H9 (cell line): ENCODE results near the gene FSIP1. TPM values are rescaled to one million over a fixed set of nuclear protein-coding genes. Genes with fewer than 3 reads are reported as not detected.

Source experiments
- DNase-seq: peaks from one replicate; pipeline ENCODE4 v3.0.0-alpha.2; 2017
- H2AFZ ChIP-seq: one replicate; pipeline ENCODE4 v1.6.1; 2013; ENCODE audit warnings: mild to moderate bottlenecking, low read length, control low read depth, moderate library complexity
- H2AK5ac ChIP-seq: 2 replicates; pipeline ENCODE4 v1.6.1; 2013; ENCODE audit warnings: low read length, control low read depth, mixed read lengths; ENCODE audit not compliant: insufficient read length
- H2BK120ac ChIP-seq: one replicate; pipeline ENCODE4 v1.6.1; 2013; ENCODE audit warnings: low read depth, mild to moderate bottlenecking, low read length, control low read depth, inconsistent platforms; ENCODE audit not compliant: poor library complexity, severe bottlenecking
- H2BK12ac ChIP-seq: 2 replicates; pipeline ENCODE4 v1.6.1; 2013; ENCODE audit warnings: low read length, control low read depth, mixed read lengths, low read depth; ENCODE audit not compliant: insufficient read length
- H2BK15ac ChIP-seq: 2 replicates; pipeline ENCODE4 v1.6.1; 2013; ENCODE audit warnings: low read depth, low read length, control low read depth
- H2BK20ac ChIP-seq: one replicate; pipeline ENCODE4 v1.6.1; 2013; ENCODE audit warnings: low read depth, mild to moderate bottlenecking, low read length, control low read depth, inconsistent platforms; ENCODE audit not compliant: poor library complexity, severe bottlenecking
- H2BK5ac ChIP-seq: 2 replicates; pipeline ENCODE4 v1.6.1; 2013; ENCODE audit warnings: low read length, control low read depth, mixed read lengths; ENCODE audit not compliant: insufficient read length
- H3K14ac ChIP-seq: 2 replicates; pipeline ENCODE4 v1.6.1; 2013; ENCODE audit warnings: low read length, control low read depth; ENCODE audit not compliant: insufficient read depth
- H3K18ac ChIP-seq: 2 replicates; pipeline ENCODE4 v1.6.1; 2013; ENCODE audit warnings: low read depth, mild to moderate bottlenecking, mixed read lengths, low read length, control low read depth; ENCODE audit not compliant: insufficient read length
- H3K23ac ChIP-seq: 2 replicates; pipeline ENCODE4 v1.6.1; 2013; ENCODE audit warnings: low read length, control low read depth, mixed read lengths, low read depth; ENCODE audit not compliant: insufficient read length
- H3K23me2 ChIP-seq: 2 replicates; pipeline ENCODE4 v1.6.1; 2013; ENCODE audit warnings: low read depth, mild to moderate bottlenecking, mixed read lengths, low read length, control low read depth; ENCODE audit not compliant: insufficient read length, poor library complexity, severe bottlenecking
- H3K27ac ChIP-seq: 2 replicates; pipeline ENCODE4 v1.5.1; 2013; ENCODE audit warnings: low read length, control low read depth, mixed read lengths, low read depth; ENCODE audit not compliant: insufficient read length
- H3K27me3 ChIP-seq: 2 replicates; pipeline ENCODE4 v1.6.1; 2013; ENCODE audit warnings: low read length, control low read depth, inconsistent platforms; ENCODE audit not compliant: insufficient read depth
- H3K4ac ChIP-seq: 2 replicates; pipeline ENCODE4 v1.6.1; 2013; ENCODE audit warnings: low read depth, mild to moderate bottlenecking, control low read depth, inconsistent platforms, low read length, moderate library complexity
- H3K4me1 ChIP-seq: 2 replicates; pipeline ENCODE4 v1.6.1; 2013; ENCODE audit warnings: low read length, control low read depth, inconsistent platforms; ENCODE audit not compliant: insufficient read depth
- H3K4me2 ChIP-seq: 2 replicates; pipeline ENCODE4 v1.6.1; 2013; ENCODE audit warnings: low read length, control low read depth, mixed read lengths; ENCODE audit not compliant: insufficient read length, insufficient read depth
- H3K56ac ChIP-seq: 2 replicates; pipeline ENCODE4 v1.6.1; 2013; ENCODE audit warnings: low read depth, mild to moderate bottlenecking, mixed read lengths, low read length, control low read depth; ENCODE audit not compliant: insufficient read length
- H3K79me1 ChIP-seq: 2 replicates; pipeline ENCODE4 v1.6.1; 2013; ENCODE audit warnings: low read depth, mild to moderate bottlenecking, moderate library complexity, low read length, control low read depth, inconsistent platforms; ENCODE audit not compliant: insufficient read depth, poor library complexity, severe bottlenecking
- H3K79me2 ChIP-seq: 2 replicates; pipeline ENCODE4 v1.6.1; 2013; ENCODE audit warnings: low read length, control low read depth, inconsistent platforms; ENCODE audit not compliant: insufficient read depth
- H3K9ac ChIP-seq: 2 replicates; pipeline ENCODE4 v1.6.1; 2013; ENCODE audit warnings: low read length, control low read depth, mixed read lengths; ENCODE audit not compliant: insufficient read length; ENCODE audit errors: extremely low read depth
- H3K9me3 ChIP-seq: one replicate; pipeline ENCODE4 v1.6.1; 2013; ENCODE audit warnings: low read depth, low read length, inconsistent platforms; ENCODE audit not compliant: control insufficient read depth
- H3T11ph ChIP-seq: one replicate; pipeline ENCODE4 v1.6.1; 2013; ENCODE audit warnings: mild to moderate bottlenecking, low read length, control low read depth, inconsistent platforms
- H4K20me1 ChIP-seq: one replicate; pipeline ENCODE4 v1.6.1; 2013; ENCODE audit not compliant: control insufficient read depth, insufficient read length, insufficient read depth
- H4K5ac ChIP-seq: 2 replicates; pipeline ENCODE4 v1.6.1; 2013; ENCODE audit warnings: low read depth, mild to moderate bottlenecking, mixed read lengths, low read length, control low read depth; ENCODE audit not compliant: insufficient read length
- H4K8ac ChIP-seq: replicated peaks from 2 replicates; pipeline ENCODE4 v1.6.1; 2013; ENCODE audit warnings: low read length, control low read depth, mixed read lengths, low read depth; ENCODE audit not compliant: insufficient read length
- H4K91ac ChIP-seq: 2 replicates; pipeline ENCODE4 v1.6.1; 2013; ENCODE audit warnings: low read depth, mild to moderate bottlenecking, moderate library complexity, mixed read lengths, low read length, control low read depth; ENCODE audit not compliant: insufficient read length
- H3K27ac Mint-ChIP-seq, 3 experiments: 2 replicates in 2 of 3; 3 replicates in 1 of 3; pipeline ENCODE4 v1.8.0; 2020 to 2021; ENCODE audit warnings: mixed read lengths in 3 of 3, mild to moderate bottlenecking in 1 of 3, moderate library complexity in 1 of 3
- H3K27me3 Mint-ChIP-seq: 2 replicates; pipeline ENCODE4 v1.8.0; 2021; ENCODE audit warnings: low read depth, mild to moderate bottlenecking, moderate library complexity, mixed read lengths
- H3K36me3 Mint-ChIP-seq, 3 experiments: 2 replicates in 2 of 3; 3 replicates in 1 of 3; pipeline ENCODE4 v1.8.0; 2020 to 2021; ENCODE audit warnings: low read depth in 3 of 3, mixed read lengths in 3 of 3; ENCODE audit not compliant: insufficient read depth in 1 of 3
- H3K4me1 Mint-ChIP-seq, 2 experiments: 2 replicates each; pipeline ENCODE4 v1.8.0; 2020; ENCODE audit warnings: mixed read lengths in 2 of 2
- H3K4me3 Mint-ChIP-seq, 2 experiments: 2 replicates in 1 of 2; 3 replicates in 1 of 2; pipeline ENCODE4 v1.8.0; 2020 to 2021; ENCODE audit warnings: mild to moderate bottlenecking in 2 of 2, mixed read lengths in 2 of 2, moderate library complexity in 1 of 2
- H3K9me3 Mint-ChIP-seq, 2 experiments: 2 replicates in 1 of 2; 3 replicates in 1 of 2; pipeline ENCODE4 v1.8.0; 2020; ENCODE audit warnings: mild to moderate bottlenecking in 2 of 2, mixed read lengths in 2 of 2, moderate library complexity in 1 of 2
- CTCF ChIP-seq: fragments of 200-600 bp; sonication (generic); conservative IDR thresholded peaks from 3 replicates; pipeline ENCODE4 v1.8.0; 2021; ENCODE audit warnings: antibody characterized with exemption, mild to moderate bottlenecking
- WGBS: extraction: QIAGEN DNeasy Blood & Tissue Kit; methylation state at CpG from one replicate; pipeline ENCODE4 v1.1.7; 2013; ENCODE audit warnings: missing lambda C conversion rate, low lambda C conversion rate, mixed read lengths; ENCODE audit not compliant: insufficient read length; ENCODE audit errors: extremely low coverage; 5-methylcytosine and 5-hydroxymethylcytosine counted together
- total RNA-seq: library from RNA; stranded (reverse); gene quantifications from 2 replicates; pipeline ENCODE4 v1.2.1, GENCODE V29; 2021

FSIP1 gene
- total RNA-seq, 1 experiment from 2014 or later: 0.96 TPM

GRCh38 chr15:39710681-39711080 is 72.0 kb downstream of the FSIP1 start:
- H4K20me1 ChIP-seq: no peaks in the 10 kb centered on the region
- H3T11ph ChIP-seq: no peak overlapping the region
- no peaks in the 10 kb centered on the region for H3K79me1 ChIP-seq
- no peak overlapping the region for H4K8ac ChIP-seq
- Mint-ChIP-seq H3K9me3 (no peaks in the 10 kb centered on the region), H3K4me3 (no peak overlapping the region), H3K36me3 (peaks cover 0 to 8% (median 0%) of the 10 kb centered on the region in 3 experiments; a peak in 2 of 7 replicates), H3K4me1 (peaks cover 0 to 2% of the 10 kb centered on the region in 2 experiments; a peak in 2 of 4 replicates), H3K27me3 (no peaks in the 10 kb centered on the region), H3K27ac (no peak overlapping the region)
- H4K91ac ChIP-seq: no peak overlapping the region
- H2BK5ac ChIP-seq: no peak overlapping the region
- no peak overlapping the region for H3K14ac ChIP-seq
- H3K9ac ChIP-seq: no peak overlapping the region
- no peak overlapping the region for H3K23ac ChIP-seq
- H3K23me2 ChIP-seq: no peaks in the 10 kb centered on the region
- no peak for TF ChIP-seq CTCF
- H3K4ac ChIP-seq: no peak overlapping the region
- no peak overlapping the region for H2BK15ac ChIP-seq
- no CpG with 5 or more reads among the region's 2 CpGs for WGBS
- no peak overlapping the region for H4K5ac ChIP-seq
- no peaks in the 10 kb centered on the region for H3K4me1 ChIP-seq
- no peaks in the 10 kb centered on the region for H3K79me2 ChIP-seq
- H3K56ac ChIP-seq: no peak overlapping the region
- no peaks in the 10 kb centered on the region for H3K27me3 ChIP-seq
- H3K4me2 ChIP-seq: no peak overlapping the region
- no peak overlapping the region for H3K27ac ChIP-seq
- H2AK5ac ChIP-seq: no peak overlapping the region
- no peak overlapping the region for H2BK12ac ChIP-seq
- H3K18ac ChIP-seq: no peak overlapping the region
- H2BK120ac ChIP-seq: no peak overlapping the region
- no peak for DNase-seq
- H2AFZ ChIP-seq: no peak overlapping the region
- H2BK20ac ChIP-seq: no peak overlapping the region
- H3K9me3 ChIP-seq: no peaks in the 10 kb centered on the region
